Activated CD4-positive, CD25-positive, alpha-beta regulatory T cell treated with anti-CD3 and anti-CD28 coated beads, Interleukin-2, amount 50 U/mL, for 24 hours (primary cell): ENCODE measurements around the gene SSR3.
"Not testable (repeated sequence)": the region's sequence is repeated elsewhere in the genome, so short reads cannot be mapped to it uniquely, and the experiment has no call there.

Source experiments
- ATAC-seq, 2 donors: fragments of 150-1000 bp; cut with Tn5 transposase; one replicate each; pipeline ENCODE4 v1.10.0; 2021; ENCODE audit warnings: mild to moderate bottlenecking in 1 of 2, moderate library complexity in 1 of 2

SSR3 gene

GRCh38 chr3:156575641-156576040 is 20.7 kb upstream of the SSR3 start:
- ATAC-seq, result no peak

- peak in 1 of 2 donors; percentile 30 for ATAC-seq
Measured at GRCh38 chr3:156569881-156570280, 15.0 kb upstream of the SSR3 start.

GRCh38 chr3:156569016-156569415 is 14.1 kb upstream of the SSR3 start:
- ATAC-seq, result not testable (repeated sequence)

- ATAC-seq, result no peak
Measured at GRCh38 chr3:156563900-156564682, 9.2 kb upstream of the SSR3 start.

GRCh38 chr3:156562486-156562885 is 7.6 kb upstream of the SSR3 start:
- ATAC-seq, result not testable (repeated sequence)

GRCh38 chr3:156561533-156561932 is 6.6 kb upstream of the SSR3 start:
- ATAC-seq, result no peak

- no peak for ATAC-seq
Measured at GRCh38 chr3:156559321-156559720, 4.4 kb upstream of the SSR3 start.

- ATAC-seq, result no peak
Measured at GRCh38 chr3:156558389-156558788, 3.5 kb upstream of the SSR3 start.

- ATAC-seq, result peak in 1 of 2 donors; percentile 4
Measured at GRCh38 chr3:156554515-156554841, 439 bp downstream of the SSR3 start.

- no peak for ATAC-seq
Measured at GRCh38 chr3:156553705-156554356, 1.1 kb downstream of the SSR3 start.

GRCh38 chr3:156552973-156553372 is 1.9 kb downstream of the SSR3 start:
- ATAC-seq, result no peak

GRCh38 chr3:156551746-156552145 is 3.2 kb downstream of the SSR3 start:
- ATAC-seq, result no peak

- ATAC-seq, result no peak
Measured at GRCh38 chr3:156551261-156551660, 3.7 kb downstream of the SSR3 start.

- no peak for ATAC-seq
Measured at GRCh38 chr3:156548902-156549301, 6.0 kb downstream of the SSR3 start.

GRCh38 chr3:156548041-156548687 is 6.8 kb downstream of the SSR3 start:
- ATAC-seq, result no peak

- no peak for ATAC-seq
Measured at GRCh38 chr3:156547637-156548036, 7.3 kb downstream of the SSR3 start.

GRCh38 chr3:156543043-156543555 is 11.8 kb downstream of the SSR3 start:
- ATAC-seq, result no peak

- no peak for ATAC-seq
Measured at GRCh38 chr3:156542101-156543042, 12.5 kb downstream of the SSR3 start.

- ATAC-seq, result no peak
Measured at GRCh38 chr3:156539802-156540201, 15.1 kb downstream of the SSR3 start.

- ATAC-seq, result no peak
Measured at GRCh38 chr3:156539051-156539450, 15.9 kb downstream of the SSR3 start.

- ATAC-seq, result no peak
Measured at GRCh38 chr3:156536524-156537316, 18.2 kb downstream of the SSR3 start.

- ATAC-seq, result no peak
Measured at GRCh38 chr3:156535798-156536197, 19.1 kb downstream of the SSR3 start.
